H1 (cell line): ENCODE data around the gene ZNHIT3.

Source experiments
- ASH2L ChIP-seq: fragments of 200-600, 300-600 bp; sonication (generic); IDR thresholded peaks from one replicate; pipeline ENCODE4 v1.7.1; 2017; ENCODE audit warnings: low read length
- CEBPB ChIP-seq: IDR thresholded peaks from 2 replicates; pipeline ENCODE4 v1.6.1; 2012; ENCODE audit warnings: low read depth, low read length
- CTCF ChIP-seq, 3 experiments: IDR thresholded peaks; 1 replicate in 2 of 3; 2 replicates in 1 of 3; pipeline versions ENCODE4 v1.5.1 to v1.6.1; 2011; ENCODE audit warnings: low read length in 3 of 3, mild to moderate bottlenecking in 3 of 3, inconsistent platforms in 2 of 3, low read depth in 1 of 3, moderate library complexity in 1 of 3; ENCODE audit not compliant: insufficient read depth in 1 of 3; ENCODE audit errors: control extremely low read depth in 1 of 3
- EZH2 ChIP-seq: fragments of 200-600 bp; sonication (generic); IDR thresholded peaks from 2 replicates; pipeline ENCODE4 v1.7.1; 2012; ENCODE audit warnings: low read depth, mild to moderate bottlenecking, moderate library complexity, low read length, inconsistent platforms; ENCODE audit not compliant: severe bottlenecking
- NRF1 ChIP-seq: IDR thresholded peaks from 2 replicates; pipeline ENCODE4 v1.6.1; 2011; ENCODE audit warnings: mild to moderate bottlenecking, low read depth, low read length, improper control_type of control experiment
- PHF8 ChIP-seq: fragments of 200-600 bp; sonication (generic); conservative IDR thresholded peaks from 2 replicates; pipeline ENCODE4 v1.7.1; 2012; ENCODE audit warnings: low read depth, mild to moderate bottlenecking, inconsistent platforms, low read length, moderate library complexity
- POLR2A ChIP-seq, 2 experiments: IDR thresholded peaks; 1 replicate in 1 of 2; 2 replicates in 1 of 2; pipeline ENCODE4 v1.6.1; 2011; ENCODE audit warnings: low read depth in 2 of 2, low read length in 2 of 2, mild to moderate bottlenecking in 2 of 2; ENCODE audit errors: control extremely low read depth in 1 of 2
- RFX5 ChIP-seq: IDR thresholded peaks from 2 replicates; pipeline ENCODE4 v1.6.1; 2011; ENCODE audit warnings: low read depth, low read length, improper control_type of control experiment, borderline replicate concordance
- SUZ12 ChIP-seq: fragments of 200-600 bp; sonication (generic); IDR thresholded peaks from 2 replicates; pipeline ENCODE4 v1.6.1; 2012; ENCODE audit warnings: mild to moderate bottlenecking, inconsistent platforms, low read length, moderate library complexity, mixed read lengths
- YY1 ChIP-seq: IDR thresholded peaks from 2 replicates; pipeline ENCODE4 v1.6.1; 2011; ENCODE audit warnings: low read depth, mild to moderate bottlenecking, low read length

GRCh38 chr17:36495076-36495578, 8.6 kb downstream of the ZNHIT3 start:
- TF ChIP-seq YY1 (no peak), NRF1 (no peak), PHF8 (no peak), CEBPB (no peak), EZH2 (no peak), POLR2A (IDR thresholded peaks at IDR 0.05; ENCODE audit: control extremely low read depth in 1 of 2, low read depth in 2 of 2, low read length in 2 of 2) (no peak), RFX5 (no peak), SUZ12 (no peak), CTCF (IDR thresholded peaks at IDR 0.05; ENCODE audit: control extremely low read depth in 1 of 3, insufficient read depth in 1 of 3, low read depth in 1 of 3, low read length in 3 of 3) (no peak), ASH2L (no peak)
